Vagina (tissue), 2 donors: ENCODE results near the gene SIK3.

Source experiments
- CTCF ChIP-seq, 3 experiments: fragments of 450-650 bp in 2 of 3; fragments of 200-600 bp in 1 of 3; sonication (generic) in 1 of 3; IDR thresholded peaks; one replicate each; pipeline ENCODE4 v1.5.1; 2017 to 2019; ENCODE audit warnings: antibody characterized with exemption in 3 of 3, mild to moderate bottlenecking in 2 of 3, moderate library complexity in 2 of 3
- POLR2A ChIP-seq, 2 donors: fragments of 450-650 bp; IDR thresholded peaks; one replicate each; pipeline ENCODE4 v1.6.1; 2017; ENCODE audit warnings: antibody characterized with exemption in 2 of 2, mild to moderate bottlenecking in 2 of 2, moderate library complexity in 2 of 2

DNA sequence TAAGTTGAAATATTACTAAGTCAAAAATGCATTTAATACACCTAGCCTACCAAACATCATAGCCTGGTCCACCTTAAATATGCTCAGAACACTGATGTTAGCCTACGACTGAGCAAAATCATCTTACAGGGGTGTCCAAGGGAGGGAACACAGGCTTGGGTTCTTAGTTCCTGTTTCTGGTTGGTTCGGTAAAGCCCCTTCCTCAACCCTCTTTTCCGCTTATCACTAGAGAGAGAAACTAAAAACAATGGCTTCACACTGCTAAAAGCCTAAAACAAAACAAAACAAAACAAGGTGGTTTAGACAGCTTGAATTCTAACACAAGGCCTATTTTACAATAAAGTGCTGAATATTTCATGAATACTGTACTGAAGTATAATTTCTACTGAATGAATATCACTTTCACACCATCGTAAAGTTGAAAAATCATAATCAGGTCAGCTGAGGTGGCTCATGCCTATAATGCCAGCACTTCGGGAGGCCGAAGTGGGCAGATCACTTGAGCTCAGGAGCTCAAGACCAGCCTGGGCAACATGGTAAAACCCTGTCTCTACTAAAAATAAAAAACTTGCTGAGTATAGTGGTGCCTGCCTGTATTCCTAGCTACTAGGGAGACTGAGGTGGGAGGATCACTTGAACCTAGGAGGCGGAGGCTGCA, 118.0 kb downstream of the SIK3 start:
- no peak for TF ChIP-seq CTCF (IDR thresholded peaks at IDR 0.05)
- no peak for TF ChIP-seq POLR2A (IDR thresholded peaks at IDR 0.05)
